Ascending aorta (tissue), 2 donors: Measurements from ENCODE around the gene CTIF. TPM values are rescaled to one million over a fixed set of nuclear protein-coding genes. Genes with fewer than 3 reads are reported as not detected.

ENCODE experiments used
- DNase-seq, 2 donors: peaks; one replicate each; pipeline ENCODE4 v3.0.0-alpha.2; 2019; ENCODE audit warnings: low spot score in 2 of 2
- H3K27ac ChIP-seq, 2 donors: fragments of 200-600 bp; sonication (generic); one replicate each; pipeline ENCODE4 v1.5.1; 2016 to 2017; ENCODE audit warnings: mild to moderate bottlenecking in 1 of 2
- H3K27me3 ChIP-seq: fragments of 200-600 bp; sonication (generic); one replicate; pipeline ENCODE4 v1.5.1; 2017
- H3K36me3 ChIP-seq, 2 donors: fragments of 200-600 bp; sonication (generic); one replicate each; pipeline ENCODE4 v1.5.1; 2016
- H3K4me1 ChIP-seq, 2 donors: fragments of 200-600 bp; sonication (generic); one replicate each; pipeline ENCODE4 v1.5.1; 2016 to 2017; ENCODE audit warnings: mild to moderate bottlenecking in 1 of 2
- H3K4me3 ChIP-seq, 2 donors: fragments of 200-600 bp; sonication (generic); one replicate each; pipeline ENCODE4 v1.5.1; 2016 to 2017; ENCODE audit warnings: mild to moderate bottlenecking in 1 of 2
- H3K9me3 ChIP-seq, 2 donors: fragments of 200-600 bp; sonication (generic); one replicate each; pipeline ENCODE4 v1.5.1; 2016
- intact Hi-C: fragments of 100-400 bp; cut with DNase I; formaldehyde crosslinking; loops from one replicate; pipeline ENCODE4 v1.15.1; 2023
- total RNA-seq: library from RNA; depleted of rRNA; stranded (reverse); fragments of >200 nt; gene quantifications from one replicate; pipeline ENCODE4 v1.1.0, GENCODE V29; 2016
- TF ChIP-seq, protein P1 (sequence below), 3 experiments: fragments of 200-600 bp in 2 of 3; fragments of 450-650 bp in 1 of 3; sonication (generic) in 2 of 3; IDR thresholded peaks; one replicate each; pipeline ENCODE4 v1.5.1; 2016 to 2019; ENCODE audit warnings: antibody characterized with exemption in 3 of 3, mild to moderate bottlenecking in 1 of 3, moderate library complexity in 1 of 3

CTIF gene
- total RNA-seq, 1 donor from 2014 or later, result 55.3 TPM

DNA sequence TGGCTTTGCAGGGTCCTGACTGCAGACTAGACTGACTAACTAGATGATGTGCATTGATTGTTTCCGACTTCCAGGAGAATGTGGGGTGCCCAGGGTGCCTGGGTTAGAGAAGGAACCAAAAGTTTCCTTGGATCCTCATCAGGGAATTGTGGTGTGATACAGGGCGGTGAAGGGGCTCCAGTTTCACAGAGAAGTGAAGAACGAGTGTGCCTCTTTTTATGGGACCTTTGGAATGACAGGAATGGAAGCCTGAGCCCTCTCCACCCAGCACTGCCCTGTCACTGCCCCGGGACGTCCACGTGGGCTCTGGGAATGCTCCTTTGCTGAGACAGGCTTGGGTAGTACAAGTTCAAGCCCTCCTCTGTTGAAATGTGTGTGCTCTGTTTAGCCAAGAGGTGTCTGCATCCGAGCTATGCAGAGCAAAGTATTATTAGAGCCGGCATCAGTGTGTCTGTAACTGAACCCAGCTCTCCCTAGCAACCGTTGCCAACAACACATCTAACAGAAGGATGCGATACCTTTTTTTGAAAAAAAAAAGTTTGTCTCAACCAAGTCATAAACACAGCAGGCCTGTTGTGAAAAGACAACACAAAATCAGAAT lies 228.4 kb downstream of the CTIF start:
- Histone ChIP-seq H3K4me3 (no peak overlapping the region), H3K27ac (peak overlapping the region in 1 of 2 donors; percentile 45), H3K9me3 (no peaks in the 10 kb centered on the region), H3K36me3 (peaks cover 24 to 28% of the 10 kb centered on the region in 2 donors), H3K27me3 (no peaks in the 10 kb centered on the region), H3K4me1 (peaks cover 0 to 4% of the 10 kb centered on the region in 2 donors)
- TF ChIP-seq, protein P1, sequence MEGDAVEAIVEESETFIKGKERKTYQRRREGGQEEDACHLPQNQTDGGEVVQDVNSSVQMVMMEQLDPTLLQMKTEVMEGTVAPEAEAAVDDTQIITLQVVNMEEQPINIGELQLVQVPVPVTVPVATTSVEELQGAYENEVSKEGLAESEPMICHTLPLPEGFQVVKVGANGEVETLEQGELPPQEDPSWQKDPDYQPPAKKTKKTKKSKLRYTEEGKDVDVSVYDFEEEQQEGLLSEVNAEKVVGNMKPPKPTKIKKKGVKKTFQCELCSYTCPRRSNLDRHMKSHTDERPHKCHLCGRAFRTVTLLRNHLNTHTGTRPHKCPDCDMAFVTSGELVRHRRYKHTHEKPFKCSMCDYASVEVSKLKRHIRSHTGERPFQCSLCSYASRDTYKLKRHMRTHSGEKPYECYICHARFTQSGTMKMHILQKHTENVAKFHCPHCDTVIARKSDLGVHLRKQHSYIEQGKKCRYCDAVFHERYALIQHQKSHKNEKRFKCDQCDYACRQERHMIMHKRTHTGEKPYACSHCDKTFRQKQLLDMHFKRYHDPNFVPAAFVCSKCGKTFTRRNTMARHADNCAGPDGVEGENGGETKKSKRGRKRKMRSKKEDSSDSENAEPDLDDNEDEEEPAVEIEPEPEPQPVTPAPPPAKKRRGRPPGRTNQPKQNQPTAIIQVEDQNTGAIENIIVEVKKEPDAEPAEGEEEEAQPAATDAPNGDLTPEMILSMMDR (IDR thresholded peaks at IDR 0.05), result no peak
- intact Hi-C loops, result loop anchor here (5.0 kb wide), 1 partner anchor 55 kb away; no protein-coding TSS in a partner anchor
- DNase-seq, result no peak

DNA sequence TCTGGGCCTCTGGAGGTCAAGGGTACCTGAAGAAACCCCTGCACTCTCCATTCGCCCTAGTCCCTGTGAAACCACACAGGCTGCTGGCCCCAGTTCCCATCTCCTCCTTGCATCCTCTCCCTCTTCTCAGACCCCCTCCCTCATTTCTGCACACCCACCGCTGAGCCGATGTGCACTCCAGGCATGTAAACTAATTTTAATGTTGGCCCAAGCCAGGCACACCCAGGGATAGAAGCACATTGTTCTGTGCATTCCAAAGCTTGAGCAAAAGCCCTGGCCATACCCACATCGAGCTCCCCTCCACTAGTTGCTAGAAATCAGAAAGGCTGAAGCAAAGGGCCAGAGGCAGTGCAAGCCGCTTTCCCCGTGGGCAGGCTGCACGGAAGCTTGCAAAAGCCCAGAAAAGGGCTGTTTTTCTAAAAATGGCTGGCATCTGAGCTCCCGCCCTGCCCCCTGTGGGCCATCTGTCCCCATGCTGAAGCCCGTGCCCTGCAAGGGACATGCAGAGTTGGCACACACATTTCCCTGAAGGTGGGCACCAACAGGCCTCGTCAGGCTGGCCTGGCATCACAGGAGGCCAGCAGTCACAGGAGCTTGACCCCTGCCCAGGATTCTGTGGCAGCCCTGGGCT lies 230.3 kb downstream of the CTIF start:
- no peak overlapping the region for H3K27ac ChIP-seq
- intact Hi-C loops, result loop anchor here (5.0 kb wide), 1 partner anchor 57 kb away; no protein-coding TSS in a partner anchor

GRCh38 chr18:48770243-48770642 lies 231.4 kb downstream of the CTIF start:
- H3K4me3 ChIP-seq, result no peak overlapping the region
- H3K4me1 ChIP-seq, result peaks cover 0 to 4% of the 10 kb centered on the region in 2 donors
- intact Hi-C loops, result loop anchor here (10.0 kb wide), 2 partner anchors 465 to 645 kb away; no protein-coding TSS in a partner anchor
- no peaks in the 10 kb centered on the region for H3K9me3 ChIP-seq
- TF ChIP-seq, protein P1 (IDR thresholded peaks at IDR 0.05), result no peak
- DNase-seq, result no peak
- H3K27ac ChIP-seq, result no peak overlapping the region
- H3K36me3 ChIP-seq, result peaks cover 8 to 12% of the 10 kb centered on the region in 2 donors
- no peaks in the 10 kb centered on the region for H3K27me3 ChIP-seq

More for the DNA sequence above, 230.3 kb downstream of the CTIF start:
- Histone ChIP-seq H3K9me3 (no peaks in the 10 kb centered on the region), H3K27me3 (no peaks in the 10 kb centered on the region), H3K4me1 (peaks cover 0 to 4% of the 10 kb centered on the region in 2 donors), H3K36me3 (peaks cover 12 to 17% of the 10 kb centered on the region in 2 donors), H3K4me3 (no peak overlapping the region)
- TF ChIP-seq, protein P1 (IDR thresholded peaks at IDR 0.05), result no peak
- no peak for DNase-seq

DNA sequence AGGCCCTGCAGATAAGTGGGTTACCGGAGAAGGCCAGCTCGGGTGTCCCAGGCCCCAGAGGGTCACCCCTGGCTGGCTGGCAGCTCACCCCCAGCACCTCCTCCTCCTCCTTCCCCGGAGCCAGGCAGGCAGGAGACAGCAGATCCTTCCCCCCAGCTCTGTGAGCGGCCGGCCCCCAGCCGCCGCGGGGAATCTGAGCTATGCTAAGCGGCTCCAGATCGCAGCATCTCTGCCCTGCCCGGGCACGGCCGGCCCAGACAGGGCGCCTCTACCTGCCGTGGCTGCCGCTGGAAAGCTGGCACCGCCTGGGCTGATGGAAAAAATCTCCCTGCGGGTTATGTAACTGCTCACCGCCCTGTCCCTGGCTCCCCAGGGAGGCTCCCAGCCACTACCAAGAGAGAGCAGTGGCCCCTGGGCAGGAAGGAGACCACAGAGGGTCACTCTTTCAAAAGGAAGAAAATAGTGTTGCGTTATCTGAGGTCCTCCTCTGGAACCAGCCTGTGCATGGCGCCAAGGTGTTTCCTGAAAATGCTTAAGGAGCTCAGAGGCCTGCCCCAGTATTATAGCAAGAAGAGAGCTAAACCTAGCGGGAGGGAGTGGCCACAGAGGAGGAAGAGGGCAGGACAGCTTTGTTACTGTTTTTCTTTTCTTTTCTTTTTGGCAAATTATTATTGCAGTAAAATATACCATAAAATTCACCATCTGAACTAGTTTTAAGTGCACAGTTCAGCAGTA lies 233.0 kb downstream of the CTIF start:
- Histone ChIP-seq H3K9me3 (no peaks in the 10 kb centered on the region), H3K27me3 (no peaks in the 10 kb centered on the region), H3K4me3 (no peak overlapping the region), H3K27ac (peak overlapping the region; percentile 68 to 71), H3K4me1 (peaks cover 0 to 4% of the 10 kb centered on the region in 2 donors), H3K36me3 (peaks cover 8 to 12% of the 10 kb centered on the region in 2 donors)
- intact Hi-C loops, result loop anchor here (10.0 kb wide), 2 partner anchors 463 to 643 kb away; no protein-coding TSS in a partner anchor
- no peak for DNase-seq
- TF ChIP-seq, protein P1 (IDR thresholded peaks at IDR 0.05), result no peak

DNA sequence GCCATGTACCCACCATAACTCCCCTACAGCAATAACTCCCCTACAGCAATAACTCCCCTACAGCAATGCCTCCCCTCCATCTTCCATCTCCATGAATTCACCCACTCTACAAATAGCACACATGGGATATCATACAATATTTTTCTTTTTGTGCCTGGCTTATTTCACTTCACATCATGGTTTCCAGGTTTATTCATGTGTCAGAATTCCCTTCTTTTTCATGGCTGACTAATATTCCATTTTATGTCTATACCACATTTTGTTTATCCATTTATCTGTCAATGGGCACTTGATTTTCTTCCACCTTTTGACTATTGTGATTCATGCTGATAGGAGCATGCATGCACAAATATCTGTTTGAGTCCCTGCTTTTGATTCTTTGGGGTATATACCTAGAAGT lies 233.6 kb downstream of the CTIF start:
- Histone ChIP-seq H3K4me3 (no peak overlapping the region), H3K27ac (no peak overlapping the region), H3K36me3 (peaks cover 8 to 12% of the 10 kb centered on the region in 2 donors), H3K27me3 (no peaks in the 10 kb centered on the region), H3K9me3 (no peaks in the 10 kb centered on the region), H3K4me1 (peaks cover 0 to 6% of the 10 kb centered on the region in 2 donors)
- intact Hi-C loops, result loop anchor here (10.0 kb wide), 2 partner anchors 462 to 642 kb away; no protein-coding TSS in a partner anchor
- TF ChIP-seq, protein P1 (IDR thresholded peaks at IDR 0.05), result no peak
- no peak for DNase-seq
